ENCODE data around the gene ANKEF1. TPM values are rescaled to one million over a fixed set of nuclear protein-coding genes. Genes with fewer than 3 reads are reported as not detected.
"Not testable (repeated sequence)": the region's sequence is repeated elsewhere in the genome, so short reads cannot be mapped to it uniquely, and the experiment has no call there.

Gene ANKEF1
- total RNA-seq, 1 experiment from 2014 or later, result 7.1 TPM

DNA sequence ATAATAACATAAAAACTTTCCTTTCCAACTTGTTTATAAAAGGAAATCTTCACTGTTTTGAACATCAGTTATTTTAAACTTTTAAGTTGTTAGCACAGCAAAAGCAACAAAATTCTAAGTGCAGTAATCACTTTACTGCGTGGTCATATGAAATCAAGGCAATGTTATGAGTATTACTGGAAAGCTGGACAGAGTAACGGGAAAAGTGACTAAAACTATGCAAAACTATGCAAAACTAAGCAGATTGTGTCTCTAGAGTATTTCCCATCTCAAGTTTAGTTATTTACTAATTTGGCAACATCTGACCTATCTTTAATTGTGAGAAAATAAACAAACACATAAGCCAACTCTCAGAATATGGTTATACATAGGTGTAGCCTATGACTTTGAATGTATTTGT is 10.9 kb upstream of the ANKEF1 start:
- in situ Hi-C loops (cut with HindIII; ENCODE audit: low pct_unique_long_range_greater_than_20kb, low sequenced_read_pairs), result no loop called here
- no peak for DNase-seq (ENCODE audit: low read depth)

GRCh38 chr20:10031451-10032215 is 3.2 kb upstream of the ANKEF1 start:
- DNase-seq (ENCODE audit: low read depth); in situ Hi-C loops (cut with HindIII; ENCODE audit: low pct_unique_long_range_greater_than_20kb, low sequenced_read_pairs): not testable (repeated sequence)

GRCh38 chr20:10032269-10032668 is 2.5 kb upstream of the ANKEF1 start:
- in situ Hi-C loops (cut with HindIII; ENCODE audit: low pct_unique_long_range_greater_than_20kb, low sequenced_read_pairs); DNase-seq (ENCODE audit: low read depth): not testable (repeated sequence)

DNA sequence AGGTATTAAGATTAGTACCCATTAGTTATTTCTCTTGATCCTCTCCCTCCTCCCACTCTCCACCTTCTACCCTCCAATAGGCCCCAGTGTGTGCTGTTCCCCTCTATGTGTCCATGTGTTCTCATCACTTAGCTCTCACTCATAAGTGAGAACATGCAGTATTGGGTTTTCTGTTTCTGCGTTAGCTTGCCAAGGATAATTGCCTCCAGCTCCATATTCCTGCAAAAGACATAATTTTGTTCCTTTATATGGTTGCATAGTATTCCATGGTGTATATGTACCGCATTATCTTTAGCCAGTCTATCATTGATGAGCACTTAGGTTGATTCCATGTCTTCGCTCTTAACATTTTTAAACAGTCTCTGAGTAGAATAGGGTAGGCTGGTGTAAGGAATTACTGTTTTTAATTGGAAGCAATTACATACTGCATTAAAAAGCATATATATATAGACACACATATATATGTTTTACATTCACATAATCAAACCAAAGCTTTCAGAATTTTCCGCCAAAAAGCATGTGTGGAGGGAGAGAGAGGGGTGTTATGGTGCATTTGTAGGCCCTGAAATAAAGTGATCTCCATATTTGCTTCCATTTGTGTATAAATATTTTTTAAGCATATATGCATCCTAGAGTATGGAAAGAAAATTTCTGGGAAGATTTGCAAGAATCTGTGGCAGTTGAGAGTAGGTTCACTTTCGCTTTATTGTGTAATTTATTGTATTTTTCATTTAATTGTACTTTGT is 709 bp upstream of the ANKEF1 start:
- DNase-seq (ENCODE audit: low read depth), result no peak
- in situ Hi-C loops (cut with HindIII; ENCODE audit: low pct_unique_long_range_greater_than_20kb, low sequenced_read_pairs), result no loop called here

DNA sequence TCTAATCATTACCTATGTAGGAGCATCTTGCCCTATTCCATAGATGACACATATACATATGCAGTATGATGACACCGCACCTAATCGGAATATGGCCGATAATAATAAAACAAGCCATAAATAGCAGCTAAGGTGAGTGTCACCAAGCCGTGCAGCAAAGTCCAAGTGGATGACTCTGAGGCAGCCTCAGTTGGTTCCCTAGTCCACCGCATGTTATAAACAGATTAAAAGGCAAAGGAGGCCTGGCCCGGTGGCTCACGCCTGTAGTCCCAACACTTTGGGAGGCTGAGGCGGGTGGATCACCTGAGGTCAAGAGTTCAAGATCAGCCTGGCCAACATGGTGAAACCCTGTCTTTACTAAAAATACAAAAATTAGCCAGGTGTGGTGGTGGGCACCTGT is 1.5 kb downstream of the ANKEF1 start:
- DNase-seq (ENCODE audit: low read depth); in situ Hi-C loops (cut with HindIII; ENCODE audit: low pct_unique_long_range_greater_than_20kb, low sequenced_read_pairs): not testable (repeated sequence)

DNA sequence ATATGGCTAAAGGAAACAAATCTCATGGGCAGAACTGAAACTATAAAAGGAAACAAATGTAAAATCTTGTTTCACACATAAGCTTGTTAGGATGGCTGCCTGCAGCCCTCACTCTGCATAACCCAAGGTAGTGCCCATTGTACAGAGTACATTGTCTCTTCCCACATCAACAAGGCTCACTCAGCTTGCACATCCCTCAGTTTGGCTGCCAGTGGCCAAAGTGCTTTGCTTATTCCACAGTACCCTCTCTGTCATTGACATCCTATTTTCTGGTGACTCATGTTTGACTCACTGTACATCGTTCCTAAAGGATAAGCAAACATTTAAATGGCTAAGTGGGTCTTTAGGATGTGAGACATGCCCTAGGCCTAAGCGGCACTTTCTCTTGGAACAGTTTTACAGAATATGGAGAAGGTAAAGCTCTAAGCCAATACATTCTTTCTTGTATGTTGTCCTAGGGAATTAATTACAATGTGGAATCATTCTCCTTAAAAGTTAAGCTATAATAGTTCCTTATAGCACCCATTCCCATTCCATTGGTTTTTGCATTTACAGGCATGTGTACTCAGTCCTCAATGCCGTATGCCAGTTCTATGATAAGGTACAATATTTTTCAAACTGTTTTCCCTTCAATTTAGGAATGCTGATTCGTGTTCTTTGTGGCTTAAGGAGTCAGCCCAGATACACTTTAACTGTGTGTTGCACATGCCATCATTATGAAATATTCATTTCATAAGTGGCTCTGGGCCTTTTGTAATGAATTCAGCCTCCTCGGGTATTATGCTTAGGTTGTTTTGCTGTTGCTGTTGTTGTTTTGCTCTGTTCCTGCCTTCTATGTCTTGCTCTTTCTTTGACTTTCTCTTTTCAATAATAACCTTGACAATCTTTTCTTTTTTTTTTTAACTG is 5.5 kb downstream of the ANKEF1 start:
- in situ Hi-C loops (cut with HindIII; ENCODE audit: low pct_unique_long_range_greater_than_20kb, low sequenced_read_pairs), result no loop called here
- DNase-seq (ENCODE audit: low read depth), result peak; percentile 48

DNA sequence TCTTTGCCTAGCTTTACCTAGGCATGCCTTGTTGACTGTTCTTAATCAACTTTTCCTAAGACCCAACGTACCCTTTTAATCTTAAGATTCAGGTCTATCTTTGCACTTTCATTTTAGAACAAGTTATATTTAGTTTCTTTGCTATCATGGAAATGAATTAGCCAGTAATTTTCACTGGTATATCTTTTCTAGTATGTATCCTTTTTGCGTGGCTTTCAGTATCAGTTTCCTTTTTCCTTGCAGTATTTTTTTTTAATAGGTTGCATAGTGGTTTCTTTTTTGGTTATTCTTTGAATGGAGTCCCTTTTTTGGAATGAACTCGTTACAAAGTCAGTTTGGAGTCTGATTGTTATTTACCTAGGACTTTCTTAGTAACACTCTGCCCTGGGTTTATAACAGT is 7.3 kb downstream of the ANKEF1 start:
- no peak for DNase-seq (ENCODE audit: low read depth)
- in situ Hi-C loops (cut with HindIII; ENCODE audit: low pct_unique_long_range_greater_than_20kb, low sequenced_read_pairs), result no loop called here

GRCh38 chr20:10047427-10047826 is 12.6 kb downstream of the ANKEF1 start:
- DNase-seq (ENCODE audit: low read depth), result no peak
- in situ Hi-C loops (cut with HindIII; ENCODE audit: low pct_unique_long_range_greater_than_20kb, low sequenced_read_pairs), result no loop called here

- in situ Hi-C loops (cut with HindIII; ENCODE audit: low pct_unique_long_range_greater_than_20kb, low sequenced_read_pairs), result no loop called here
- no peak for DNase-seq (ENCODE audit: low read depth)
These were observed 16.4 kb downstream of the ANKEF1 start for GRCh38 chr20:10051185-10051584.

GRCh38 chr20:10059006-10059405 is 24.2 kb downstream of the ANKEF1 start:
- DNase-seq (ENCODE audit: low read depth), result no peak
- in situ Hi-C loops (cut with HindIII; ENCODE audit: low pct_unique_long_range_greater_than_20kb, low sequenced_read_pairs), result no loop called here

- in situ Hi-C loops (cut with HindIII; ENCODE audit: low pct_unique_long_range_greater_than_20kb, low sequenced_read_pairs), result no loop called here
- DNase-seq (ENCODE audit: low read depth), result no peak
These were observed 25.4 kb downstream of the ANKEF1 start for GRCh38 chr20:10060226-10060625.

DNA sequence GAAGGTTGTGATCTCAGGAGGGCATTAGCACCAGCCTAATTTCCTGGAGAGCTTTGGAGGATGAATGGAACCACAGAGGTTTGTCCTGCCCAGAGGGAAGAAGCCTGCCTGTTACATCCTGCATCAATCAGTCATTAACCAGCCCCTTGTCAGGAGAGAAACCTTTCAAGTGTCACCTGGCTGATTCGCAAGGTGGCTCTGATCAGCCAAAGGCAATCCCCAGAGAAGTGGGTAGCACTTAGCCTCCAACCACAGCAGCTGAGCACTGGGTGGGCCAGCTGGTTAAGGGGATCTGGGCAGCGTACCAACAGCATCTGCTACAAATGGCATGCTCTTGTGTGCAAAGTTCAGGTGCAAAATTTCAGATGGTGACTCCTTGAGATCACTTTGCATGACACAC is 26.9 kb downstream of the ANKEF1 start:
- DNase-seq (ENCODE audit: low read depth), result no peak
- in situ Hi-C loops (cut with HindIII; ENCODE audit: low pct_unique_long_range_greater_than_20kb, low sequenced_read_pairs), result no loop called here

- in situ Hi-C loops (cut with HindIII; ENCODE audit: low pct_unique_long_range_greater_than_20kb, low sequenced_read_pairs), result no loop called here
- no peak for DNase-seq (ENCODE audit: low read depth)
These were observed 28.7 kb downstream of the ANKEF1 start for GRCh38 chr20:10063482-10063881.

GRCh38 chr20:10064611-10065010 is 29.8 kb downstream of the ANKEF1 start:
- DNase-seq (ENCODE audit: low read depth), result no peak
- in situ Hi-C loops (cut with HindIII; ENCODE audit: low pct_unique_long_range_greater_than_20kb, low sequenced_read_pairs), result no loop called here

DNA sequence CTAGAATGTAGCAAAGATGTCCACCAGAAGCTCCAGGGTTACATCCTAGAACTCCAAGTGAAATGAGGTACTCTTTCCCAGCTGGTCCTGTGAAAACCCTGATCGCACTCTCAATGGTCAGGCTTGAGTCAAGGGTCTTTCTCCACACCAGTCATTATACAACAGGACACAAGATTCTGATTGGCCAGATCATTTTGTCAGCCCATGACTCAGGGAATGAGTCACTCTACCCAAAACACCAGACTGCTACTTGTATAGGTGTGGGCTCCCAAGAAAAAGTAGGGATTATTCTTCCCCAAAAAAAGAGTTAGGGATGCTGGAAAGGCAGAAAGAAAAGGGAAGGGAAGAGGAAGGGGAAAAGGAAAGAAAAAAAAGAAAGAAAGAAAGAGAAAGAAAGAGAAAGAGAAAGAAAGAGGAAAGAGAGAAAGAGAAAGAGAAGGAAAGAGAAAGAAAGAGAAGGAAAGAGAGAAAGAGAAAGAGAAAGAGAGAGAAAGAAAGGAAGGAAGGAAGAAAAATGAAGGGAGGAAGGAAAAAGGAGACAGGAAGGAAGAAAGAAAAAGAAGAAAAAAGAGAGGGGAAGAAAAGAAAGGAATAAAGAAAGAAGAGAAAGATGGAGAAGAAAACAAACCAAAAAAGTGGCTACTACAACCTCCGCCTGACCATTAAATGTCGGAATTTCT is 30.5 kb downstream of the ANKEF1 start:
- DNase-seq (ENCODE audit: low read depth), result no peak
- in situ Hi-C loops (cut with HindIII; ENCODE audit: low pct_unique_long_range_greater_than_20kb, low sequenced_read_pairs), result no loop called here

DNA sequence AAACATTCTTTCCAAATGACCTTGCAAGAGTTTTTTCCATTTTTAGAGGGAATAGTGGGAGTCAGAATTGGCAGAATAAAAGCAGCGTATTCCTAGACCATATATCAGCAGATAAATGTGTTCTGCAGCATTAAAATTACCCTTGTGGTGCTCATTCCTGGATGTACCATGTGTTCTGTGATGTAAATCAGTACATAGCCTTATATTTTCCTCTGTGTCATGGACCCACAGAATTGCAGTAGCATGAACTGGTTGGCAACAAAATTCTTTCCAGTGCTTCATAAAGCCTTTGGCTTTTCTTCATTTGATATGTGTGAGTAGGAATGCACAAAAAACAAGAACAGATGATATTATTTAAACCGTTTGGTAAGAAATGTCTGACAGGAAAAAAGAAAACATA is 32.5 kb downstream of the ANKEF1 start:
- no peak for DNase-seq (ENCODE audit: low read depth)
- in situ Hi-C loops (cut with HindIII; ENCODE audit: low pct_unique_long_range_greater_than_20kb, low sequenced_read_pairs), result no loop called here

- peak; percentile 84 for DNase-seq (ENCODE audit: low read depth)
- in situ Hi-C loops (cut with HindIII; ENCODE audit: low pct_unique_long_range_greater_than_20kb, low sequenced_read_pairs), result no loop called here
These were observed 39.7 kb downstream of the ANKEF1 start for GRCh38 chr20:10074513-10074912.

DNA sequence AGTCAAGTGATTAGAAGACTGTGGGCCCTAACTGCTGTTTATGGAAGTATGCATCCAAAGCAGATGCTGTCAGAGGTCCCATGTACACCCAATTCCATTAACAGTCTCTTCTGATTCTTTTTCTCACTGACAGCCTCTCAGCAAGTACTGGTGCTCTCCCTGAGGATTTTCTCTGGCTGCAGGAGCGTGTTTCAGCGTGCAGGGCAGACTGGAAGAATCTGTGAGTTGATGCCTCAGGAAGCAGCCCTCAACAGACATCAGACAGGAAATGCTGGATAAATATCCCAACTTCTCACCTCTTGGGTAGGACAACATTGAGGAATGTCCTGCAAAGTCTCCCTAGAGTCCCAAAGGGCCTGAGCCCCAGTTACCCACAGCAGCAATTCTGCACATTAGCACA is 40.8 kb downstream of the ANKEF1 start:
- DNase-seq (ENCODE audit: low read depth), result no peak
- in situ Hi-C loops (cut with HindIII; ENCODE audit: low pct_unique_long_range_greater_than_20kb, low sequenced_read_pairs), result no loop called here
